WTC11 (cell line): Measurements from ENCODE around the gene SGSH. TPM values are rescaled to one million over a fixed set of nuclear protein-coding genes. Genes with fewer than 3 reads are reported as not detected.
A peak's percentile ranks its signal among the peaks of the same experiment; 100 is the strongest.

ENCODE experiments used
- ATAC-seq: fragments of 200-7000 bp; cut with Tn5 transposase; 2 replicates; pipeline ENCODE4 v1.10.0; 2021; ENCODE audit warnings: mild to moderate bottlenecking, moderate library complexity
- CTCF ChIA-PET: fragments of 300-600 bp; sonication (Branson Sonifier 250); formaldehyde crosslinking; loops from one replicate; lab custom pipeline; 2021; ENCODE audit warnings: antibody characterized with exemption; lab: Charles Lee
- POLR2A ChIA-PET: fragments of 350-600 bp; sonication (Branson Sonifier 250); formaldehyde crosslinking; loops from one replicate; lab custom pipeline; 2021; ENCODE audit warnings: antibody characterized with exemption; lab: Charles Lee
- DNase-seq: peaks from one replicate; pipeline ENCODE4 v3.0.0; 2021; ENCODE audit warnings: low spot score
- H3K27ac Mint-ChIP-seq: 2 replicates; pipeline ENCODE4 v1.8.0; 2021; ENCODE audit warnings: mixed read lengths
- H3K27me3 Mint-ChIP-seq: 2 replicates; pipeline ENCODE4 v1.8.0; 2021; ENCODE audit warnings: low read depth, mild to moderate bottlenecking, moderate library complexity, mixed read lengths
- H3K36me3 Mint-ChIP-seq: 2 replicates; pipeline ENCODE4 v1.8.0; 2021; ENCODE audit warnings: mixed read lengths
- H3K4me1 Mint-ChIP-seq: 2 replicates; pipeline ENCODE4 v1.8.0; 2022; ENCODE audit warnings: mixed read lengths
- H3K4me3 Mint-ChIP-seq: 2 replicates; pipeline ENCODE4 v1.8.0; 2021; ENCODE audit warnings: mild to moderate bottlenecking, moderate library complexity, mixed read lengths
- H3K9me3 Mint-ChIP-seq: 2 replicates; pipeline ENCODE4 v1.8.0; 2021; ENCODE audit warnings: mixed read lengths
- ARID4B ChIP-seq: sonication (generic); formaldehyde crosslinking; IDR thresholded peaks from 2 replicates; pipeline ENCODE4 v1.8.0; 2023; ENCODE audit warnings: missing genetic modification reagents, mild to moderate bottlenecking, borderline replicate concordance
- ATF3 ChIP-seq: sonication (generic); formaldehyde crosslinking; conservative IDR thresholded peaks from 2 replicates; pipeline ENCODE4 v1.8.1; 2022; ENCODE audit warnings: mild to moderate bottlenecking, missing genetic modification reagents
- CREM ChIP-seq: sonication (generic); formaldehyde crosslinking; IDR thresholded peaks from 2 replicates; pipeline ENCODE4 v1.8.1; 2022; ENCODE audit warnings: mild to moderate bottlenecking, missing genetic modification reagents, moderate library complexity
- CTCF ChIP-seq: fragments of 200-600 bp; IDR thresholded peaks from 2 replicates; pipeline ENCODE4 v1.8.0; 2022; ENCODE audit warnings: antibody characterized with exemption
- E2F4 ChIP-seq: sonication (generic); formaldehyde crosslinking; IDR thresholded peaks from 2 replicates; pipeline ENCODE4 v1.8.1; 2022; ENCODE audit warnings: low read depth, mild to moderate bottlenecking, moderate library complexity, missing genetic modification reagents, borderline replicate concordance
- ESRRA ChIP-seq: sonication (generic); formaldehyde crosslinking; IDR thresholded peaks from 2 replicates; pipeline ENCODE4 v1.8.1; 2022; ENCODE audit warnings: mild to moderate bottlenecking, missing genetic modification reagents, borderline replicate concordance
- ETV6 ChIP-seq: sonication (generic); formaldehyde crosslinking; IDR thresholded peaks from 2 replicates; pipeline ENCODE4 v1.8.1; 2022; ENCODE audit warnings: mild to moderate bottlenecking, missing genetic modification reagents
- GRHL2 ChIP-seq: fragments of 250-450 bp; sonication (Bioruptor Pico); IDR thresholded peaks from 2 replicates; pipeline ENCODE4 v1.8.0; 2022; ENCODE audit warnings: mild to moderate bottlenecking, moderate library complexity; ENCODE audit not compliant: insufficient replicate concordance, severe bottlenecking
- JAZF1 ChIP-seq: fragments of 250-450 bp; sonication (Bioruptor Pico); IDR thresholded peaks from 2 replicates; pipeline ENCODE4 v1.9.0; 2021; ENCODE audit warnings: moderate library complexity, mild to moderate bottlenecking, inconsistent platforms
- MYBL2 ChIP-seq: sonication (generic); formaldehyde crosslinking; IDR thresholded peaks from 2 replicates; pipeline ENCODE4 v1.8.1; 2023; ENCODE audit warnings: mild to moderate bottlenecking, moderate library complexity, missing genetic modification reagents
- RELA ChIP-seq: sonication (generic); formaldehyde crosslinking; IDR thresholded peaks from 2 replicates; pipeline ENCODE4 v1.8.1; 2022; ENCODE audit warnings: missing genetic modification reagents, mild to moderate bottlenecking, borderline replicate concordance
- SOX15 ChIP-seq: fragments of 250-450 bp; sonication (Bioruptor Pico); IDR thresholded peaks from 2 replicates; pipeline ENCODE4 v1.9.0; 2021; ENCODE audit warnings: mild to moderate bottlenecking
- STAT6 ChIP-seq: sonication (generic); formaldehyde crosslinking; conservative IDR thresholded peaks from 2 replicates; pipeline ENCODE4 v1.8.1; 2023; ENCODE audit warnings: mild to moderate bottlenecking, low read depth, missing genetic modification reagents, moderate library complexity
- TCF7 ChIP-seq: sonication (generic); formaldehyde crosslinking; IDR thresholded peaks from 2 replicates; pipeline ENCODE4 v1.8.0; 2022; ENCODE audit warnings: mild to moderate bottlenecking, low read depth, missing genetic modification reagents, moderate library complexity
- TP53 ChIP-seq: sonication (generic); formaldehyde crosslinking; IDR thresholded peaks from 2 replicates; pipeline ENCODE4 v1.8.1; 2023; ENCODE audit warnings: mild to moderate bottlenecking, missing genetic modification reagents
- USF1 ChIP-seq: sonication (generic); formaldehyde crosslinking; IDR thresholded peaks from 2 replicates; pipeline ENCODE4 v1.8.0; 2022; ENCODE audit warnings: mild to moderate bottlenecking, missing genetic modification reagents
- ZNF219 ChIP-seq: sonication (generic); formaldehyde crosslinking; IDR thresholded peaks from 2 replicates; pipeline ENCODE4 v1.8.0; 2023; ENCODE audit warnings: missing genetic modification reagents, mild to moderate bottlenecking, borderline replicate concordance
- ZNF263 ChIP-seq: sonication (generic); formaldehyde crosslinking; IDR thresholded peaks from 2 replicates; pipeline ENCODE4 v1.8.1; 2022; ENCODE audit warnings: low read depth, mild to moderate bottlenecking, moderate library complexity, missing genetic modification reagents
- ZNF425 ChIP-seq: fragments of 250-450 bp; sonication (Bioruptor Pico); conservative IDR thresholded peaks from 2 replicates; pipeline ENCODE4 v1.9.0; 2021; ENCODE audit warnings: mild to moderate bottlenecking
- total RNA-seq: library from RNA; stranded (reverse); gene quantifications from 3 replicates; pipeline ENCODE4 v1.2.3, GENCODE V29; 2021
- TF ChIP-seq, protein P1 (sequence below): sonication (generic); formaldehyde crosslinking; IDR thresholded peaks from 2 replicates; pipeline ENCODE4 v1.8.0; 2022; ENCODE audit warnings: mild to moderate bottlenecking, missing genetic modification reagents

The SGSH gene
- total RNA-seq, 1 experiment from 2014 or later, result 27.7 TPM

GRCh38 chr17:80219013-80219762 lies 945 bp downstream of the SGSH start:
- peak overlapping the region; percentile 63; the same call in 1 of the 2 replicates for H3K27ac Mint-ChIP-seq
- CTCF ChIA-PET, result interaction anchor here (0.9 to 1.5 kb wide), 3 partner anchors 37 to 118 kb away, joined by 3 to 8 read pairs (median 3); partner anchors contain the start of gene GAA
- DNase-seq (no peak), ATAC-seq (peak; percentile 36)
- peak overlapping the region; percentile 91 for H3K4me3 Mint-ChIP-seq
- POLR2A ChIA-PET, result interaction anchor here (0.8 kb wide), 1 partner anchor 68 kb away, joined by 5 read pairs; no protein-coding TSS in a partner anchor
- H3K36me3 Mint-ChIP-seq, result peaks cover 7% of the 10 kb centered on the region
- H3K9me3 Mint-ChIP-seq, result no peaks in the 10 kb centered on the region
- H3K27me3 Mint-ChIP-seq, result no peaks in the 10 kb centered on the region
- no peak for TF ChIP-seq ATF3 (CRISPR knock-in tag)
- no peak for TF ChIP-seq STAT6
- TF ChIP-seq MYBL2, result no peak
- no peak for TF ChIP-seq RELA (CRISPR knock-in tag)
- TF ChIP-seq ZNF263 (CRISPR knock-in tag), result no peak
- no peak for TF ChIP-seq ESRRA
- no peak for TF ChIP-seq TP53 (CRISPR knock-in tag)
- TF ChIP-seq CTCF, result no peak
- no peak for TF ChIP-seq ARID4B (CRISPR knock-in tag)
- no peak for TF ChIP-seq CREM (CRISPR knock-in tag)
- no peak for TF ChIP-seq GRHL2 (CRISPR knock-in tag)
- TF ChIP-seq USF1, result no peak
- no peak for TF ChIP-seq ZNF219
- TF ChIP-seq, all 79 proteins: peak for 0
- peaks cover 10% of the 10 kb centered on the region for H3K4me1 Mint-ChIP-seq

DNA sequence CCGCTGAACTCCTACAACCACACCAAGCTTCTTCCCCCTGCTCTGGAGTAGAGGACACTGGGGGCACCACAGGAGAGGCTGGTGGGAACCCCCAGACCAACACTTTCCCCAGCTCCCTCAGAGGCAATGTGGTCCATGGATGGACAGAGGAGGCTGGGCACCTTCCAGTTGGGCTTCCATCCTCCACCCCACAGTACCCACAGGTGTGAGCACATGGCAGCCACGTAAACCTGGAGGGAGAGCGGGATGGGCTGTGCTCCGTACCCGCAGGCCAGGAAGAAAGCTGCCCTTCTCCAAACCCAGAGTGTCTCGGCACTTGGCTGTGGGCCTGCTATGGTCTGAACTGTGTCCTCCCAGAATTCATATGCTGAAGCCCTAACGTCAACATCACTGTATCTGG lies 1.7 kb downstream of the SGSH start:
- no peaks in the 10 kb centered on the region for H3K27me3 Mint-ChIP-seq
- ChIA-PET CTCF (no interaction called here), POLR2A (no interaction called here)
- no peak for ATAC-seq
- peaks cover 7% of the 10 kb centered on the region for H3K36me3 Mint-ChIP-seq
- no peak overlapping the region for H3K27ac Mint-ChIP-seq
- H3K4me1 Mint-ChIP-seq, result peaks cover 5% of the 10 kb centered on the region
- no peaks in the 10 kb centered on the region for H3K9me3 Mint-ChIP-seq
- H3K4me3 Mint-ChIP-seq, result peak overlapping the region; percentile 91
- DNase-seq, result no peak
- TF ChIP-seq SOX15 (CRISPR knock-in tag) (no peak), ZNF425 (CRISPR knock-in tag) (no peak), E2F4 (no peak), ETV6 (CRISPR knock-in tag) (no peak), JAZF1 (CRISPR knock-in tag) (no peak), TP53 (CRISPR knock-in tag) (no peak), RELA (CRISPR knock-in tag) (no peak), TCF7 (CRISPR knock-in tag) (no peak), CREM (CRISPR knock-in tag) (no peak)
- TF ChIP-seq, protein P1, sequence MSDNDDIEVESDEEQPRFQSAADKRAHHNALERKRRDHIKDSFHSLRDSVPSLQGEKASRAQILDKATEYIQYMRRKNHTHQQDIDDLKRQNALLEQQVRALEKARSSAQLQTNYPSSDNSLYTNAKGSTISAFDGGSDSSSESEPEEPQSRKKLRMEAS (CRISPR knock-in tag), result no peak
